Astrocyte of the spinal cord (primary cell): Measurements from ENCODE around the gene DNAJC2.

Experiments used
- DNase-seq: peaks from one replicate; pipeline ENCODE4 v3.0.0; 2011; ENCODE audit warnings: low read depth, low spot score
- H3K4me3 ChIP-seq: 2 replicates; pipeline ENCODE4 v1.5.1; 2011; ENCODE audit warnings: low read depth, mild to moderate bottlenecking, low read length, moderate library complexity
- CTCF ChIP-seq: IDR thresholded peaks from 2 replicates; pipeline ENCODE4 v1.5.1; 2012; ENCODE audit warnings: low read depth, mild to moderate bottlenecking, low read length, inconsistent platforms
- in situ Hi-C: cut with HindIII; loops from 2 replicates; pipeline ENCODE4 v1.10.0; 2017; ENCODE audit warnings: low sequenced_read_pairs

Gene DNAJC2, protein sequence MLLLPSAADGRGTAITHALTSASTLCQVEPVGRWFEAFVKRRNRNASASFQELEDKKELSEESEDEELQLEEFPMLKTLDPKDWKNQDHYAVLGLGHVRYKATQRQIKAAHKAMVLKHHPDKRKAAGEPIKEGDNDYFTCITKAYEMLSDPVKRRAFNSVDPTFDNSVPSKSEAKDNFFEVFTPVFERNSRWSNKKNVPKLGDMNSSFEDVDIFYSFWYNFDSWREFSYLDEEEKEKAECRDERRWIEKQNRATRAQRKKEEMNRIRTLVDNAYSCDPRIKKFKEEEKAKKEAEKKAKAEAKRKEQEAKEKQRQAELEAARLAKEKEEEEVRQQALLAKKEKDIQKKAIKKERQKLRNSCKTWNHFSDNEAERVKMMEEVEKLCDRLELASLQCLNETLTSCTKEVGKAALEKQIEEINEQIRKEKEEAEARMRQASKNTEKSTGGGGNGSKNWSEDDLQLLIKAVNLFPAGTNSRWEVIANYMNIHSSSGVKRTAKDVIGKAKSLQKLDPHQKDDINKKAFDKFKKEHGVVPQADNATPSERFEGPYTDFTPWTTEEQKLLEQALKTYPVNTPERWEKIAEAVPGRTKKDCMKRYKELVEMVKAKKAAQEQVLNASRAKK

GRCh38 chr7:103344453-103345149 lies at the start of gene DNAJC2:
Gene DNAJC2, minus strand, starts transcription at chr7:103344767. Its CDS starts 145 bp downstream, at chr7:103344622.
- in situ Hi-C loops = no loop called here
- H3K4me3 ChIP-seq = peak within 1 kb of the TSS; percentile 73
- no peak for TF ChIP-seq CTCF
- DNase-seq = peak; percentile 93

DNA sequence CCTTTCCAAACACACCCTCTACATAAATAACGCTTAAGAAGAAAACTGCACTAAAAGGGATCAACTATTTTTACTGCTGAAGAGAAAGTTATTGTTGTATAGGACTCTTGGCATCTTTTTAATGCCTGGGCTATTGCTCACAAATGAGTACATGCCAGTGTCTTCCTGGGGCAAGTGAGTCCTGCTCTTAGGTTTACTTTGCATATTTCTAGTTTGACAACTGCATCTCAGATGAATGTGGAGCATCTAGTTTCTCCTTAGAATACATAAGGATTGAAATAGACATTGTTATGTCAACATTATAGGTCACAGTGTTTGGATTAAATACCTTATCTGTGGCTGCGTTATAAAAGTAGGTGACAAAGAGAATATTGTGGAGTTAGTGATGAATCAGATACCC lies 47.4 kb upstream of the DNAJC2 start:
- H3K4me3 ChIP-seq = no peak overlapping the region
- no peak for DNase-seq
- in situ Hi-C loops = no loop called here
- TF ChIP-seq CTCF = no peak

- in situ Hi-C loops = no loop called here
- DNase-seq = no peak
- no peak for TF ChIP-seq CTCF
- no peak overlapping the region for H3K4me3 ChIP-seq
Measured at GRCh38 chr7:103391150-103391549, 46.6 kb upstream of the DNAJC2 start.

DNA sequence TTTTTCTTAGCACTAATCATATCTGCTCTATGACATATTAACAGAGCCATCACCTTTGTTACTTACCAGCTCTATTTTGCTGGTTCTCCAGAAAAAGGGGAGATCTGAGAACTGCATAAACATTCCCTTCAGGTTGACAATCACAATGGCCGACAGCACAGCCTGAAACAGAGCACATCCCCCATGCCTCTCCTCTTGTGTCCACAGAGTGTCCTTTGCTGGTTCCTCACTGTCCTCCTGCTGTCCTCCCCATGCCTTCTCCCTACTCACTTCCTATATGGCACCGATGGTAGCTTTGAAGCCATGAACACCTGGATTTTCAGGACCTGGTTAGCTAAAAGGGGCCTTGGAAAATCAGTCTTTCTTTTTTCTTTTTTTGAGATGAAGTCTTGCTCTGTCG lies 44.7 kb upstream of the DNAJC2 start:
- no peak overlapping the region for H3K4me3 ChIP-seq
- in situ Hi-C loops = no loop called here
- no peak for DNase-seq
- no peak for TF ChIP-seq CTCF

- no peak overlapping the region for H3K4me3 ChIP-seq
- no peak for DNase-seq
- in situ Hi-C loops = no loop called here
- TF ChIP-seq CTCF = no peak
Measured at GRCh38 chr7:103388469-103389140, 44.0 kb upstream of the DNAJC2 start.

DNA sequence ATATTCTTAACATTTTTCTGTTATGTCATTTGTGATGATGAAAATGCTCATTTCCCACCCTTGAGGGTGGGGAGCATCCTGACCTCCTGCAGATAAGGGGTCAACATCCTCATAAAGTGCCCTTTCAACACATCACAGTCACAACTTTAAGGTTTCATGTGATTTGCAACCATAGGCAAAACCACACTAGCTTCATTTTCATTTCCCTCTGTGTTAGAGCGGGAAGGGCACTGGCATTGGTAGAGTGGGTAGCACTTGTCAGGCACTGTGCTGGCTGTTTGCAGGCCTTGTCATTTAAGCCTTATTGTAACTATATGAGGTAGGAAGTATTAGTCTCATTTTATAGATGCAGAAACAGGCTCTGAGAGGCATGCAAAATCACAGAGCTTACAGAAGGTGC lies 42.7 kb upstream of the DNAJC2 start:
- in situ Hi-C loops = no loop called here
- H3K4me3 ChIP-seq = no peak overlapping the region

More for the DNA sequence above, 42.7 kb upstream of the DNAJC2 start:
- TF ChIP-seq CTCF = no peak
- no peak for DNase-seq
